Stimulated activated CD4-positive, alpha-beta T cell treated with anti-CD3 and anti-CD28 coated beads, TNF-alpha, amount 100 ng/mL, for 1 hour (primary cell): Measurements from ENCODE around the gene ACVR1B.

Experiments
- DNase-seq, 3 donors: peaks; one replicate each; pipeline ENCODE4 v3.0.0-alpha.2; 2020; ENCODE audit warnings: low read depth in 3 of 3, low spot score in 1 of 3

ACVR1B gene

DNA sequence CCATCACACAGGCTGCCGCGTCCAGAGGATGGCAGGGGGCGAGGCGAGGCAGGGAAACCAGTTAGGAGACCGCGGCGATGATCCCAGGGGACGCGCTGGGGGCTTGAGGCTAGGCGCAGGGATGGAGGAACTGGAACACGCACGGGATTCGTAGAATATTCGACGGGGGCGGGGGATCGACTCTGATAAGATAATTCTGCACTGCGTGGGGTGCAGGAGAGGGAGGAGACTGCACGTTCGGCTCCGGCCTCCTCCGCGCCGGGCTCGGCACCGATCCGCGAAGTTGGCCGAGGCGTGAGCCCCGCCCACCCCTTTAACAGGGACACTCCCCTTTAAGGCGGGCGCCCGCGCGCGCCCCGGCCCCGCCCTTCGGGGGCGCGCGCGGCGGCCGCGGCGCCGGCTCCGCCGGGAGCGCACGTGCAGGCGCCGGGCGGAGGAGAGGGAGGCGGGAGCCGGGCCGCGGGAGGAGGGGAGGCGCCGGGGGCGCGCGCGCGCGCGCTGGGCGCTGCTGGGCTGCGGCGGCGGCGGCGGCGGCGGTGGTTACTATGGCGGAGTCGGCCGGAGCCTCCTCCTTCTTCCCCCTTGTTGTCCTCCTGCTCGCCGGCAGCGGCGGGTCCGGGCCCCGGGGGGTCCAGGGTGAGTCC lies at the start of gene ACVR1B:
ACVR1B (plus strand) TSS at position 501 of the 644 bp plus-strand sequence; CDS start at position 546, 45 bp downstream.
- peak; percentile 80 to 84 (median 82) for DNase-seq

DNA sequence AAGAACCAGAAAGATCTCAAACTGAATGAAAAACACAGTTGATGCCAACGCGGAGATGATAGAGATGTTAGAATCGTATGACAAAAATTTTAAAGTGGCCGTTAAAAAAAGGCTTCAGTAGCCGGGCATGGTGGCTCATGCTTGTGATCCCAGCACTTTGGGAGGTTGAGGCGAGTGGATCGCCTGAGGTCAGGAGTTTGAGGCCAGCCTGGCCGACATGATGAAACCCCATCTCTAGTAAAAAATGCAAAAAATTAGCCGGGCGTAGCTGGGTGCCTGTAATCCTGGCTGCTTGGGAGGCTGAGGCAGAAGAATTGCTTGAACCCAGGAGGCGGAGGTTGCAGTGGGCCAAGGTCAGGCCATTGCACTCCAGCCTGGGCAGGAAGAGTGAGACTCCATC lies 49.6 kb upstream of the ACVR1B start:
- DNase-seq = no peak

DNA sequence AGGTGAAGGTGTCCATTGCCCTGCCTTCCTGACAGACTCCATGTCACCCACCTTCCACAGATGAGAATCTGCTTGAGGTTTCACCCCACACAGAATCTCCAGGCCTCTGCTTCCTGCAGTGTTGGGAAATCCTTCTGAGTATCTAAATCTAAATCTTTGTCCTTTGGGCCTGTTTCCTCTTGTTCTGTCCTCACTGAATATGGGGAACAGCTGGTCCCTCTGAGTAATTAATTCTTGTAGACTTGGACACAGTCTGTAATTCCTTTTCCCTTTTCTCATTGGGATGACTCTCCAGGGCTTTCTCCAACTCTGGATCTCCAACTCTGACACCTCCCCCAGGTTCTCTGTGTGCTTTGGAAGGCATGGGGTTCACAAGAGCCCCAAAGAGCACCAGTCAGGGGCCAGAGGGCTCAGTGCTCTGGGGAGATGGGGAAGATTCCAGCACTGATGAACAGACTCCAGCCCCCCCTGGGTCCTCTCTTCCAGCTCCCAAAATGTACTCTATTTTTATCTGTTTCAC lies 46.5 kb upstream of the ACVR1B start:
- no peak for DNase-seq

DNA sequence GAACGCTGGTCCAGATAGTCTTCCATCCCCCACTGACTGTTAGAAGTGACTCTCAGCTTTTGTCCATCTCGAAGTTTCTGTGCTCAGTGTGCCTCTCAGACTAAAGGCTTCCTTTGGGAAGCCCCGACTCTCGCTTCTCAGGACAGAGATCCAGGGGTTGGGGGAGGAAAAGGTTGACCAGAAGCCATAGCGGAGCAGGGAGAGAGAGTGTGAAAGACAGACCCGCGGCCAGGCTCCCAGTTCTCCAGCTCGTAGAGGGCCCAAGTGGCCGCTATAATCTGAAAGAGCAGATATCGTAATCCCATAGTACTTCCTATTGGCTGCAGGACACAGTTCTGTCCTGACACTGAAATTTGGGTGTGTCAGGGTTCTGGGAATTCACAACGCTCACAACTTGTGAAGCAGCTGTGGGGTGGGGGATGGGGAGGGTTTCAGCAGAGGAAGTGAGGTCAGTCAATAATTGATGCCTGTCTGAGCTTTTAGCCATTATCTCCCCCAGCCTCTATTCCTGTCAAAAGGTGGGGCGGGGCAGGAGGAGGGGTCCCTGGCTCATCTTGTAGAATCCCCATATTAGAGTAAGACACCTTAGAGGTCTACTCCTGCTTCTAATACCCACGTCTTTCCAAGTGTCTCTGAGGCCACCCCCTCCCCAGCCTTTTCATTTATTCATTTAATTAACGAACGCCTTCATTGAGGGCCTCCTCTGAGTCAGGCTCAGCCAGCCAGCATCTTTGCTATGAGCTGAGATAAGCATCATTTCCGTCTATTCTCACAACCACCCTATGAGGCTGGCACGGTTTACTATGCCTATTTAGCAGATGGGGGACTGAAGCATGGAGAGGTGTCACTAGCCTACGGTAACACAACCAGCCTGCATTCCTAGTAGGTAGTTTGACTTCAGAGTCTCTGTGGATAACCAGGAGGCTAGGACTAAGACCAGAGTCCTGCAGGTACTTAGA lies 45.7 kb upstream of the ACVR1B start:
- no peak for DNase-seq

DNA sequence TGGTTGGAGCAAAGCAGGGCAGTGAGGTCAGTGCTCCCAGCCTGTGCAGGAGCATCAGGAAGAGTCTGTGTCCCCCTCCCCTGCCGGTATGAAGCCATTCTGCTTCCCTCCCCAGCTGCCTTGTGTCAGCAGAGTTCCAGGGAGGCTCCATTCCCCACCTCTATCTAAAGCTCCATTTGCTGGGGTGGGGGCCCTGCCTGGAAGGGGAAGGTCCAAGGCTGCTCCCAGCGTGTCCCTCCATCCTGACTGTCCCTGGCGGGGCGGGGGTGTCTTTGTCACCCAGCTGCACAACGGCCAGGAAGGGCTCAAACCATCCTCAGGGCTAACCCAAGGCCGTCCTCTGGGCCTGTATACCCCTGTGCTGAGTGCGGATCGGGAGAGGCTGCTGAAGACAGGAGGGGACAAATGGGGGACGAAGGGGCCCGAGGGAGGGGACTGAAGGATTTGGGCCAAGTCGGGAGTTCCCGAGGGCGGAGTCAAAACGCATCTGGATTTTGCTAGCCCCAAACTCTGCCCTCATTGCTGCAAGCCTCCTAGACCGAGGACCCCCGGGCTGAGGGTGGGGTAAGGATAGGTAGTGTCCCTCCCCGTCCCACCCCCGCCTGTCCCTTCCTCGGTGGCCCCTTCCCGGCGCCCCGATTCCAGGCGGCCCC lies 44.9 kb upstream of the ACVR1B start:
- DNase-seq = no peak

DNA sequence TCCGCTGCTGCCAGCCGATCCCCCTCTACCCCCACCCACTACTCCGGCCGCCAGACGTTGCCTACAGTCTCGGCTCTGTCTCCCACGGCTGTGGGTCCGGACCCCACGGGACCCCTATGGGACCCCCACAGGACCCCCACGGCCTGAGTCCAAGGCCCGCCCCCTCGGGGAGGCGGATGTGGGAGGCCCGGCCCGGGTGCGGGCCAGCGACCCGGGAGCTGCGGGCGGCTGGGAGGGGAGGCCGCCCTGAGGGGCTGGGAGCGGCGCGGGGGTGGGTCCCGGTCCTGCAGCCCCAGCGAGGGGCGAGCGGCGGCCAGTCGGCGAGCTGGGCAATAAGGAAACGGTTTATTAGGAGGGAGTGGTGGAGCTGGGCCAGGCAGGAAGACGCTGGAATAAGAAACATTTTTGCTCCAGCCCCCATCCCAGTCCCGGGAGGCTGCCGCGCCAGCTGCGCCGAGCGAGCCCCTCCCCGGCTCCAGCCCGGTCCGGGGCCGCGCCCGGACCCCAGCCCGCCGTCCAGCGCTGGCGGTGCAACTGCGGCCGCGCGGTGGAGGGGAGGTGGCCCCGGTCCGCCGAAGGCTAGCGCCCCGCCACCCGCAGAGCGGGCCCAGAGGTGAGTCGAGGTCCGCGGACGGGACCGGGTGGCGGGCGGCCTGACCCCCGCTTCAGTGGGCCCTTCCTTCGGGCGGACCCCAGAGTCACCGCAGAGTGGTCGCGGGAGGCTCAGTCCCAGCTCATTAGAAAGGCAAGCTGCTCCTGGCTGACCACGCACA lies 44.2 kb upstream of the ACVR1B start, which contains the start of gene ACVRL1:
ACVRL1 (plus strand) TSS at position 422 of the 773 bp plus-strand sequence. CDS start 4,971 bp downstream, outside the sequence.
- no peak for DNase-seq

DNA sequence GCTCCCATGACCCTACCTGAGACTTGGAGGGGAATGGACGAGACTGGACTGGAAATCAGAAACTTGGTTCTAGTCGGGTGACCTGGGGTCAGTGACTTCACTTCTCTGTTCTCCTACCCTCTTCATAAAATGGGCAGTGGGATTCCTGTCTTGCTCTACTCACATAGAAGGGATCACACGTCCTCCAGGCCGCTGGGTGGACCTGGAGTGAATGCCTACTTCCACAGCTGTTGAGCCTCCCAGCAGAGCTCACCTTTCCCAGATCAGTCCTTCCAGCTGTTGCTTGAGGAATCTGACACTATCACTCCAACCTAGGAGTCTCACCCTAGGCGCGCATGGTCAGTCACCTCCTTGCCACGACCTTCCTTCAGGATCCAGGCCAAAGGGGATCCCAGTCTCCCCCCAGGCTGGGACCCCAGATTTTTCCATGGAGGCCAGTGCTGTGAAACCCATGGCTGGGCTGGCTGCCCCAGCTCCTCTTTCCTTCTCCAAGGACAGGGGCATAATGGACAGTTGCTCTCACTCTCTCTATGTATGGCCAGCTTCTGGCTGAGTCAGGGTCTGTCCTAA lies 43.6 kb upstream of the ACVR1B start:
- DNase-seq = no peak

DNA sequence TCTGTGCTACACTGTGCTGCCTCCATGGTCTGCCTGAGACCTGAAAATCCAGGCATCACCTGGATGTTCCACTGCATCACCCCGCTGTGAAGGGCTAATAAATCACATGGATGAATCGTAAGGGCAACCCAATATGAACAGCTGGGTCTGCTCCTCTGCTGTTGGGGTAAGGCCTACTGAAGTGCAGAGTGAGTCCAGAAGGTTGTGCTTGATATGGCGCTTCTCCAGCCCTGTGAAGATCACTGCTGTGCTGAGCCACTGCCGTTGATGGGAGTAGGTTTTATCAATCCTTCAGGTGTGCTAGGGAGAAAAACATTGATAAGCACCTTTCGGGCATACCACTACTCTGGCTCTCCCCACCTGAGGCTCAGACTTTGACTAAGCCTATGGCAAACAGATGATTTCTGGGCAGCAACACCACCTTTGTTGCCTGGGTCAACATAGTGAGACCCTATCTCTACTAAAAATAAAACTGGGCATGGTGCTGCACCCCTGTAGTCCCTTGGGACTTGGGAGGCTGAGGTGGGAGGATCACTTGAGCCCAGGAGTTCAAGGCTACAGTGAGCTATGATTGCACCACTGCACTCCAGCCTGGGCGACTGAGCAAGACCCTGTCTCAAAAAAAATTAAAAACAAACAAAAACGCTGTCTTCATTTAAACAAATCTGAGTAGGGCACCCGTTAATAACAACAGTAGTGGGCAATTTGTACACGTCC lies 42.5 kb upstream of the ACVR1B start:
- DNase-seq = no peak

DNA sequence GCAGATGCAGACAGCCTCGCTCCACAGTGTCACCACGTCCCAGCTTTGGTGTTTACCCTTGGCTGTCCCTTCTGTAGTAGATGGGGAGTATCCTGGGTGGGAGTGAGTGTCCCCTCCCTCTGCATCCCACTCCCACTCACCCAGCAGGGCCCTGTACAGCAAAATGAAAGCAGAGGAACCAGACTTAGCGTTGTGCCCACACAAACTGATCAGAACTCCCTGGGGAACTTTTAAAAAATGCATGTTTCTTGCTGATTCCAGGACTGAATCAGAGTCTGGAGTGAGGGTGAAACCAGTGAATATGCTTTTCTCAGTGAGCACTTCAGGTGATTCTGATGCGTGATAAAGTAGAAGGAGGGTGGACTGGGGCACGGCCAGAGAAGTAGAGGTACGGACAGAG lies 41.3 kb upstream of the ACVR1B start:
- DNase-seq = no peak

DNA sequence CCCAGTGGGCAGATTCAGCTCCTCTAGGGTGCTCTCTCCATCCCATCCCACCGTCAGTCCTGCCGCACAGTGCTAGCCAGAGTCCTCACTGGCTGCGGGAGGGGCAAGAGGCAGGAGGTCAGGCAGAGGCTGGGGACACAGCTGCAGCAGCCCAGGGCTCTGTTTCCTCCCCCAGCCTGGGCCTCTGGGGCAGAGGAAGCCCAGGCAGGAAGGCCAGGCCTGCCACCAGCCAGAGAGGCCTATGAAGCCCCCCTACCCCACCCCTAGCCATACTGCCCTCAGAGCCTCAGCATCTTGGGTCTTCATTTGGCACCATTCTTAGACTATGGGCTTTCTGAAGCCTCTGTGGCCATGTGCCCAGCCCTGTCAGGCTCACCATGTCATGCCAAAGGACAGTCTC lies 40.8 kb upstream of the ACVR1B start:
- DNase-seq = no peak

DNA sequence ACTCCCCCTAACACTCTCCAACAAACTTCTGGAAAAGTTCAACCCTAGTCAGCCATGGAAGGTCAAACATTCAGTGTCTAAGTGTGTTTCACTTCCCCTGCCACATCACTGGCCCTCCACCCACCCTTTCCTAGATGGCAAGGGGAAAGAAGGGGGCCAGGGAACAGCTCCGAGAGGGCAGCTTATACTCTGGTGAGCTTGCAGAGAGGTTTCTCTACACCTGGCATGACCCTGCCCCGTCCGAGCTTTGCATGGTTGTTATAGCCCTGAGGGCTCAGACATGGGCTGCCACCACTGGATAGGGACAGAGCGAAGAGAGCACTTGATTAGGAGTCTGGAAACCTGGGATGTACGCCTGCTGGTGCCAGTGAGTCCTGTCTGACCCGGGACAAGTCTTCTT lies 40.2 kb upstream of the ACVR1B start:
- no peak for DNase-seq

DNA sequence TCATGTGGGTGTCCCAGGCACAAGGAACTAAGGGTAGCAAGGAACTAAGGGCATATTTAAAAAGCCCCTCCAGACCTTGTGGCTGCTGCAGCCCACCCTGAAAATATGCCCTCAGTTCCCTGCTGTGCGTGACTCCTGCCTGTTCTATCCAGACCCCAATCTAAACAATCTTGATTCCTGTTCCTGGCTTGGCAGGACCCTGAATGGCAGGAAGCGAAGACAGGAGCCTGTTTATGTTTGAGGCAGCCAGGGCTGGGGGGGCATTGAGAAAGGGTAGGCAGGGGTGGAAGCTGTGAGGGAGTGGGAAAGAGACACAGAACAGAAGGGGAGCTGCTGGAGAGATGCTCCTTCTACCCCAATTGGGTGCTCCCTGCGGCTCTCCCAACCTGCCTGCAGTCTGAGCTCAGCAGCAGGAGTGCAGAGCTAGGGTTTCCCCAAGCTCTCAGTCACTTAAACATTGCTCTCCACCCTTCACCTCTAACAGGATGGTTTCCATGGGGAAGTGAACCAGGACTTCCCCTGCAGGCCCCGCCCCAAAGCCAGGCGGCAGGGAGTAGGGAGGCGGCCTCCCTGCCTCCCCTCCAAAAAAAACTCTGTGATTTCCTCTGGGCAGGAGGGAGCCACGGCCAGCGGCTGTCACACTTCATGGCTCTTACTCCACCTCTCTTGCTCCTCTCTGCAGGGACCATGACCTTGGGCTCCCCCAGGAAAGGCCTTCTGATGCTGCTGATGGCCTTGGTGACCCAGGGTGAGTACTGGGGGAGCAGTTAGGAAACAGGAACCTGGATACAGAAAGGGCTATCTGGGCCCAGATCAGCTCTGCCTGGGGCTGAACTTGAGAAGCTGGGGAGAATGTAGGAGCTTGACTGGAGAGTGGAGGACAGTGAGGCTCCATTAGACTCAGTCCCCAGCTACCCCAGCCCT lies 39.4 kb upstream of the ACVR1B start:
- no peak for DNase-seq

DNA sequence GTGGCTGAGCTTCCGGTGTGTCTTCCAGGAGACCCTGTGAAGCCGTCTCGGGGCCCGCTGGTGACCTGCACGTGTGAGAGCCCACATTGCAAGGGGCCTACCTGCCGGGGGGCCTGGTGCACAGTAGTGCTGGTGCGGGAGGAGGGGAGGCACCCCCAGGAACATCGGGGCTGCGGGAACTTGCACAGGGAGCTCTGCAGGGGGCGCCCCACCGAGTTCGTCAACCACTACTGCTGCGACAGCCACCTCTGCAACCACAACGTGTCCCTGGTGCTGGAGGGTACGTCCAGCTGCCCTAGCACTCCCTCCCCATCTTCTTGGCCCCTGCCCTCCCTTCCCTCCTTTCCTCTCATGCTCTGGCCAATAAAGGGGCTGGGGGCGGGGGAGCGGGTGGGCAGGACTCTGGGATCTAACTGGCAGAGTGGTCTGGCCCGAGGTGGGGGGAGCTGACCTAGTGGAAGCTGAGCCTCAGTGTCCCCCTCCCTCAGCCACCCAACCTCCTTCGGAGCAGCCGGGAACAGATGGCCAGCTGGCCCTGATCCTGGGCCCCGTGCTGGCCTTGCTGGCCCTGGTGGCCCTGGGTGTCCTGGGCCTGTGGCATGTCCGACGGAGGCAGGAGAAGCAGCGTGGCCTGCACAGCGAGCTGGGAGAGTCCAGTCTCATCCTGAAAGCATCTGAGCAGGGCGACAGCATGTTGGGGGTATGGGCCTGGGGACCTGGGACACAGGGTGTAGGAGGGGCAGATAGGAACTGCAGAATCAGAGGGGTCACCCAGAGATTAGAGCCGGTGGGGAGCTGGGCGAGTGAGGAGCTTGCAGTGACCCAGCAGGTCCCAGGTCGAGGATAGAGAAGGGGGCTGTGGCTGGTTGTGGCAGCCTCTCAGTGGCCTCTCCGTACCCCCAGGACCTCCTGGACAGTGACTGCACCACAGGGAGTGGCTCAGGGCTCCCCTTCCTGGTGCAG lies 38.1 kb upstream of the ACVR1B start:
- no peak for DNase-seq

DNA sequence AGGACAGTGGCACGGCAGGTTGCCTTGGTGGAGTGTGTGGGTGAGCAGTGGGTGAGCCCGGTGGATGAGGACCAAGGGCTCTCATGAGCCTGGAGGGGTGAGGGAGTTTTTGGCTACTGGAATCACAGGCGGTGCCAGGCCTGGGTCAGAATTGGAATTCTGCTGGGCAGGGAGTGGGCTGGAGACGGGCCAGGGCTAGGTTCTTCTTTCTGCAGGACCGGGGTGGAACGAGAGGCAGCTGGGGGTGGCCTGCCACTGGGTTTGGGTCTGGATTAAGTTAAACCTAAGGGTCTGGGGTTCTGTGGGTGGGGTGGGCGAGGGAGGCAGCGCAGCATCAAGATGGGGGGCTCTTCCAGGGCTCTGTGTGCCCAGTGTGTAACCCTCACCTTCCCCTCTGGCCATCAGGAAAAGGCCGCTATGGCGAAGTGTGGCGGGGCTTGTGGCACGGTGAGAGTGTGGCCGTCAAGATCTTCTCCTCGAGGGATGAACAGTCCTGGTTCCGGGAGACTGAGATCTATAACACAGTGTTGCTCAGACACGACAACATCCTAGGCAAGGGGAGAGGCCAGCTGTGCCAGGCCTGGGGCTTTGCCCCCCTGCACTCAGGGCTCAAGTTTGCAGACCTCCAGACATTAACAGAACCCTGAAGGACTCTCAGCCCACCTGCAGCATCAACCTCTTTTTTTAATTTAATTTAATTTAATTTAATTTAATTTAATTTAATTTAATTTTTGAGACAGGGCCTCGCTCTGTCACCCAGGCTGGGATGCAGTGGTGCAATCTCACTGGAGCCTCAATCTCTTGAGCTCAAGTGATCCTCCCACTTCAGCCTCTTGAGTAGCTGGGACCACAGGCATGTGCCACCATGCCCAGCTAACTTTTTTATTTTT lies 37.2 kb upstream of the ACVR1B start:
- DNase-seq = no peak

DNA sequence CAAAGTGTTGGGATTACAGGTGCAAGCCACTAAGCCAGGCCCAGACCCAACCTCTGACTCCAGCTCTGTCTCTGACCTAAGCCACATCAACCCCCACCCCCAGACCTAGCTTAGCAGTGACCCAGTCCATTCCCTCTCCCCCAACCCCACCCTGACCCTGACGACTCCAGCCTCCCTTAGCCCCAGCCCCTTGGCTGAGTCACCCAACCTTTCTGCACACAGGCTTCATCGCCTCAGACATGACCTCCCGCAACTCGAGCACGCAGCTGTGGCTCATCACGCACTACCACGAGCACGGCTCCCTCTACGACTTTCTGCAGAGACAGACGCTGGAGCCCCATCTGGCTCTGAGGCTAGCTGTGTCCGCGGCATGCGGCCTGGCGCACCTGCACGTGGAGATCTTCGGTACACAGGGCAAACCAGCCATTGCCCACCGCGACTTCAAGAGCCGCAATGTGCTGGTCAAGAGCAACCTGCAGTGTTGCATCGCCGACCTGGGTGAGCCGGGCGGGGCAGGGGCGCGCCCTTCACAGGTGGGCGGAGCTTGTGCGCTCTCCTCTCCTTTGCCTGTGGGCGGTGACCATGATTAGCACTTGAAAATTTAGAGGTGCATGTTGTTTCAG lies 36.4 kb upstream of the ACVR1B start:
- DNase-seq = no peak

DNA sequence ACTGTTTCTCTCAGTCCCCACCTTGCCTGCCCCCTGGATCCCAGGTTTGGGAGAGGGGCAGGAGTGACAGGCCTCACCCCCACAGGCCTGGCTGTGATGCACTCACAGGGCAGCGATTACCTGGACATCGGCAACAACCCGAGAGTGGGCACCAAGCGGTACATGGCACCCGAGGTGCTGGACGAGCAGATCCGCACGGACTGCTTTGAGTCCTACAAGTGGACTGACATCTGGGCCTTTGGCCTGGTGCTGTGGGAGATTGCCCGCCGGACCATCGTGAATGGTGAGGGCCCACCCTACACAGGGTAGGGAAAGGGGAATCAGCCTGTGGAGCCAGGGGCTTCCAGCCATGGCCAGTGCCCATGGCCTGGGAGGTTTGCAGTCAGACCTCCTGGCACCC lies 35.5 kb upstream of the ACVR1B start:
- DNase-seq = no peak
